Astrocyte (in vitro differentiated cells and primary cell): ENCODE measurements around the gene CNNM2.

Experiments
- CTCF ChIP-seq: IDR thresholded peaks from 2 replicates; pipeline ENCODE4 v1.5.1; 2011; ENCODE audit warnings: low read depth, mild to moderate bottlenecking, inconsistent platforms, low read length, moderate library complexity; ENCODE audit not compliant: insufficient read depth
- EZH2 ChIP-seq: IDR thresholded peaks from 2 replicates; pipeline ENCODE4 v1.6.1; 2012; ENCODE audit warnings: mild to moderate bottlenecking, low read length, inconsistent platforms; ENCODE audit not compliant: insufficient read depth

GRCh38 chr10:102988404-102989314, 70.6 kb downstream of the CNNM2 start:
- no peak for TF ChIP-seq CTCF
- TF ChIP-seq EZH2, result no peak
